Panc1 (cell line): ENCODE data around the gene ZSCAN2. TPM values are rescaled to one million over a fixed set of nuclear protein-coding genes. Genes with fewer than 3 reads are reported as not detected.
A peak's percentile ranks its signal among the peaks of the same experiment; 100 is the strongest.

Experiments used
- ATAC-seq: fragments of 200-7000 bp; cut with Tn5 transposase; 2 replicates; pipeline ENCODE4 v1.9.1; 2020; ENCODE audit warnings: mild to moderate bottlenecking, moderate library complexity
- BruUV-seq: library from RNA; stranded (reverse); fragments of 400-500 nt; replicated peaks from 2 replicates; lab custom pipeline; 2021; lab: Mats Ljungman, UMichigan
- CTCF ChIA-PET: fragments of 300-600 bp; sonication (Branson Sonifier 250); formaldehyde crosslinking; loops from one replicate; lab custom pipeline; 2022; ENCODE audit warnings: antibody characterized with exemption; lab: Charles Lee
- POLR2A ChIA-PET: fragments of 300-600 bp; sonication (Branson Sonifier 250); formaldehyde crosslinking; loops from one replicate; lab custom pipeline; 2022; ENCODE audit warnings: antibody characterized with exemption; lab: Charles Lee
- DNase-seq: peaks from one replicate; pipeline ENCODE4 v3.0.0-alpha.2; 2010; ENCODE audit warnings: low read depth, low spot score
- H3K27ac ChIP-seq: 2 replicates; pipeline ENCODE4 v1.5.1; 2011; ENCODE audit warnings: mild to moderate bottlenecking, low read length, inconsistent platforms
- H3K27me3 ChIP-seq: fragments of 200-500 bp; sonication (Bioruptor generic); 2 replicates; pipeline ENCODE4 v1.6.0; 2014; ENCODE audit warnings: low read length, inconsistent platforms; ENCODE audit not compliant: control insufficient read depth, insufficient read depth
- H3K36me3 ChIP-seq: fragments of 200-500 bp; sonication (Bioruptor generic); 2 replicates; pipeline ENCODE4 v1.5.1; 2014; ENCODE audit warnings: inconsistent platforms, mild to moderate bottlenecking, low read length, moderate library complexity; ENCODE audit not compliant: control insufficient read depth, insufficient read depth
- H3K4me1 ChIP-seq: 2 replicates; pipeline ENCODE4 v1.5.1; 2011; ENCODE audit warnings: inconsistent platforms, mild to moderate bottlenecking, low read length, moderate library complexity; ENCODE audit not compliant: control insufficient read depth, insufficient read depth
- H3K4me3 ChIP-seq, 2 experiments: 2 replicates each; pipeline ENCODE4 v1.5.1; 2011 to 2012; ENCODE audit warnings: low read depth in 2 of 2, low read length in 2 of 2, mild to moderate bottlenecking in 2 of 2, inconsistent platforms in 1 of 2, moderate library complexity in 1 of 2
- H3K9me3 ChIP-seq: fragments of 200-500 bp; sonication (Bioruptor generic); 2 replicates; pipeline ENCODE4 v1.5.1; 2014; ENCODE audit warnings: low read depth, mild to moderate bottlenecking, inconsistent platforms, low read length, moderate library complexity; ENCODE audit not compliant: control insufficient read depth, insufficient read depth
- POLR2AphosphoS5 ChIP-seq: IDR thresholded peaks from 2 replicates; pipeline ENCODE4 v1.6.1; 2012; ENCODE audit warnings: mild to moderate bottlenecking, low read depth, low read length, moderate library complexity
- REST ChIP-seq, 2 experiments: IDR thresholded peaks; 2 replicates each; pipeline ENCODE4 v1.6.1; 2011 to 2012; ENCODE audit warnings: low read depth in 2 of 2, control low read depth in 1 of 2, low read length in 1 of 2, mild to moderate bottlenecking in 1 of 2, moderate library complexity in 1 of 2; ENCODE audit not compliant: insufficient read depth in 1 of 2
- SIN3A ChIP-seq: IDR thresholded peaks from 2 replicates; pipeline ENCODE4 v1.6.1; 2012; ENCODE audit warnings: low read depth, mild to moderate bottlenecking, low read length, moderate library complexity, borderline replicate concordance; ENCODE audit not compliant: insufficient read depth
- in situ Hi-C: cut with HindIII; loops from 2 replicates; pipeline ENCODE4 v1.10.0; 2016; ENCODE audit warnings: low sequenced_read_pairs, low pct_unique_long_range_greater_than_20kb
- intact Hi-C: fragments of 100-400 bp; cut with micrococcal nuclease; formaldehyde crosslinking; loops from one replicate; pipeline ENCODE4 v1.10.0; 2022; ENCODE audit not compliant: unreplicated experiment
- total RNA-seq: library from RNA; stranded (reverse); gene quantifications from one replicate; pipeline ENCODE4 v1.2.1, GENCODE V29; 2021; ENCODE audit not compliant: unreplicated experiment

Gene ZSCAN2
- total RNA-seq, 1 experiment from 2014 or later: 16.8 TPM

GRCh38 chr15:84658788-84659411 is 58.1 kb downstream of the ZSCAN2 start:
- Histone ChIP-seq H3K9me3 (no peaks in the 10 kb centered on the region), H3K27ac (peak overlapping the region; percentile 84), H3K36me3 (no peaks in the 10 kb centered on the region), H3K4me3 (peak overlapping the region; percentile 52 to 70), H3K4me1 (peaks cover 20% of the 10 kb centered on the region), H3K27me3 (no peaks in the 10 kb centered on the region)
- no peak for TF ChIP-seq REST (IDR thresholded peaks at IDR 0.05; ENCODE audit: insufficient read depth in 1 of 2, low read depth in 2 of 2, low read length in 1 of 2)
- in situ Hi-C loops: no loop called here
- DNase-seq: no peak
- intact Hi-C loops: loop anchor here (5.0 kb wide), 1 partner anchor 268 kb away; no protein-coding TSS in a partner anchor
- no peak for ATAC-seq
- POLR2A ChIA-PET: interaction anchor here (0.7 kb wide), 1 partner anchor 29 kb away, joined by 3 read pairs; no protein-coding TSS in a partner anchor
- CTCF ChIA-PET: interaction anchor here (0.5 to 1.4 kb wide), 4 partner anchors 77 to 269 kb away, joined by 3 to 7 read pairs (median 4); no protein-coding TSS in a partner anchor
- BruUV-seq: no TSS peak

- Histone ChIP-seq H3K36me3 (no peaks in the 10 kb centered on the region), H3K27me3 (no peaks in the 10 kb centered on the region), H3K27ac (no peak overlapping the region), H3K4me1 (peaks cover 16% of the 10 kb centered on the region), H3K9me3 (no peaks in the 10 kb centered on the region), H3K4me3 (no peak overlapping the region)
- ATAC-seq (no peak), DNase-seq (no peak)
- POLR2A ChIA-PET: interaction anchor here (0.5 to 0.6 kb wide), 2 partner anchors 39 to 503 kb away, joined by 3 read pairs; no protein-coding TSS in a partner anchor
- no TSS peak for BruUV-seq
- in situ Hi-C loops: no loop called here
- CTCF ChIA-PET: interaction anchor here (0.7 to 1.4 kb wide), 2 partner anchors 268 to 561 kb away, joined by 4 to 5 read pairs; no protein-coding TSS in a partner anchor
- intact Hi-C loops: loop anchor here (5.0 kb wide), 1 partner anchor 267 kb away; no protein-coding TSS in a partner anchor
- TF ChIP-seq REST (IDR thresholded peaks at IDR 0.05; ENCODE audit: insufficient read depth in 1 of 2, low read depth in 2 of 2, low read length in 1 of 2) (no peak), POLR2AphosphoS5 (no peak; the same call in 1 of the 2 replicates), SIN3A (no peak)
Measured at GRCh38 chr15:84659904-84660781, 59.3 kb downstream of the ZSCAN2 start.
